Esophagus (tissue), 2 donors: ENCODE measurements around the gene CMKLR1. TPM values are rescaled to one million over a fixed set of nuclear protein-coding genes. Genes with fewer than 3 reads are reported as not detected.

ENCODE experiments used
- H3K27ac ChIP-seq, 2 donors: one replicate each; pipeline ENCODE4 v1.5.1; 2013; ENCODE audit warnings: low read depth in 2 of 2, mild to moderate bottlenecking in 2 of 2, inconsistent platforms in 1 of 2, low read length in 1 of 2, moderate library complexity in 1 of 2
- H3K27me3 ChIP-seq, 2 donors: one replicate each; pipeline ENCODE4 v1.6.1; 2013; ENCODE audit warnings: low read length in 2 of 2, control low read depth in 1 of 2, mild to moderate bottlenecking in 1 of 2; ENCODE audit not compliant: insufficient read depth in 2 of 2, control insufficient read depth in 1 of 2
- H3K36me3 ChIP-seq, 2 donors: one replicate each; pipeline ENCODE4 v1.6.1; 2013; ENCODE audit warnings: low read length in 1 of 2; ENCODE audit not compliant: control insufficient read depth in 2 of 2, insufficient read depth in 2 of 2
- H3K4me1 ChIP-seq, 2 donors: one replicate each; pipeline ENCODE4 v1.6.1; 2013; ENCODE audit warnings: low read length in 1 of 2; ENCODE audit not compliant: control insufficient read depth in 2 of 2, insufficient read depth in 2 of 2
- H3K4me3 ChIP-seq, 2 donors: one replicate each; pipeline ENCODE4 v1.5.1; 2013; ENCODE audit warnings: low read length in 2 of 2, mild to moderate bottlenecking in 2 of 2, low read depth in 1 of 2, moderate library complexity in 1 of 2
- H3K9me3 ChIP-seq, 2 donors: one replicate each; pipeline ENCODE4 v1.6.1; 2013; ENCODE audit warnings: mild to moderate bottlenecking in 2 of 2, low read depth in 1 of 2, low read length in 1 of 2, moderate library complexity in 1 of 2; ENCODE audit not compliant: control insufficient read depth in 2 of 2, insufficient read depth in 1 of 2
- WGBS, 2 donors: extraction: QIAGEN DNeasy Blood & Tissue Kit; methylation state at CpG; one replicate each; pipeline ENCODE4 v1.1.7; 2013; 5-methylcytosine and 5-hydroxymethylcytosine counted together
- polyA plus RNA-seq, 2 donors: library from polyadenylated mRNA; stranded (reverse); fragments of 200-250 nt; gene quantifications; one replicate each; pipeline ENCODE4 v1.2.3, GENCODE V29; 2013
- donor health status: healthy with polysubstance abuse.
- donor health status: Bipolar disorder and iron deficiency.

Gene CMKLR1
- polyA plus RNA-seq, 2 donors = 0.24 to 0.45 TPM

- no peak overlapping the region for H3K4me3 ChIP-seq
- no peaks in the 10 kb centered on the region for H3K27me3 ChIP-seq
- H3K36me3 ChIP-seq = no peaks in the 10 kb centered on the region
- H3K9me3 ChIP-seq = no peaks in the 10 kb centered on the region
- 87 to 88% methylated on average over 3 of the region's 3 CpGs for WGBS, 2 donors
- peaks cover 0 to 2% of the 10 kb centered on the region in 2 donors for H3K4me1 ChIP-seq
- H3K27ac ChIP-seq = no peak overlapping the region
These were observed 25.8 kb upstream of the CMKLR1 start for GRCh38 chr12:108364879-108365278.

GRCh38 chr12:108363565-108363964 is 24.5 kb upstream of the CMKLR1 start:
- Histone ChIP-seq H3K27me3 (no peaks in the 10 kb centered on the region), H3K27ac (no peak overlapping the region), H3K36me3 (no peaks in the 10 kb centered on the region), H3K4me3 (no peak overlapping the region), H3K4me1 (peaks cover 0 to 2% of the 10 kb centered on the region in 2 donors), H3K9me3 (no peaks in the 10 kb centered on the region)
- 94 to 95% methylated on average over 1 of the region's 1 CpG for WGBS, 2 donors

- no peaks in the 10 kb centered on the region for H3K36me3 ChIP-seq
- H3K27ac ChIP-seq = no peak overlapping the region
- WGBS, 2 donors = 88% methylated on average over 11 of the region's 11 CpGs
- no peaks in the 10 kb centered on the region for H3K9me3 ChIP-seq
- no peak overlapping the region for H3K4me3 ChIP-seq
- H3K27me3 ChIP-seq = no peaks in the 10 kb centered on the region
- H3K4me1 ChIP-seq = peaks cover 0 to 2% of the 10 kb centered on the region in 2 donors
These were observed 24.1 kb upstream of the CMKLR1 start for GRCh38 chr12:108363165-108363564.

DNA sequence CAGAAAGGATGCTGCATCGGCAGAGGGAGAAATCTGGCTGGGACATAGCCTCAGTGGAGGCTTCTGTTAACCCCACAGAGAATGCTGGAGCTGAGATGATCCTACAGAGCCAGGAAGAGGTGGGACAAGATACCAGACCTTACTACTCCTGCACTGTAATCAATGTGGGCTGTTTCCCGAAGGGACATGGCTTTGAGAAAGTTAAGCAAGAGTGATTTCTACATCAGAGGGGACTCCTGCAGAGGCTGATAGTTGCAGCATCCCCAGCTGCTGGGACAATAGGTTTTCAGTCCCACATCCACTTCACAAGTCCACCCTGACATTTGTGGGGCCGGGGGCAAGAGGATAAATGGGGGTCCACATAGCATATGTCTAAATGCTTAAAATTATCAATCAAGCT is 22.5 kb upstream of the CMKLR1 start:
- Histone ChIP-seq H3K27ac (no peak overlapping the region), H3K27me3 (no peaks in the 10 kb centered on the region), H3K36me3 (no peaks in the 10 kb centered on the region), H3K9me3 (no peaks in the 10 kb centered on the region), H3K4me1 (peaks cover 0 to 2% of the 10 kb centered on the region in 2 donors), H3K4me3 (no peak overlapping the region)
- 69 to 70% methylated on average over 3 of the region's 3 CpGs for WGBS, 2 donors

DNA sequence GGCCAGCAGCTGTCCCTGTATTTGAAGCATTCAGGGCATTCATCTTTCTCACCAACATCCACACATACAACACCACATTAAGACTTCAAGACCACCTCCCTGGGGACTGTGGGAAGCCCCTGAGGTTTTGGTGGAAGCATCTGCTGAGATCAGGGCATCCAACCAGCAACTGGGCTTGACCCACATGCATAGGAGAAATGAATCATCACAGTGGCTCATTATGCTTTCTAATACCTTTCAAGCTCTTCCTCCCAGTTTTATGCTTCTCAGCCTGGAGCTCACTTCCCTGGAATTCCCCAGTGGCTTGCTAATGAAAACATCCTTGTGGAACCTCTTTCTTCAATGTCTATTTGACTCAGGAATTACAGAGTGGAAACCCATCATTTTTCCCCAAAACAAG is 21.4 kb upstream of the CMKLR1 start:
- Histone ChIP-seq H3K4me3 (no peak overlapping the region), H3K36me3 (no peaks in the 10 kb centered on the region), H3K27me3 (no peaks in the 10 kb centered on the region), H3K4me1 (peaks cover 0 to 2% of the 10 kb centered on the region in 2 donors), H3K9me3 (no peaks in the 10 kb centered on the region), H3K27ac (no peak overlapping the region)

- Histone ChIP-seq H3K27me3 (no peaks in the 10 kb centered on the region), H3K27ac (no peak overlapping the region), H3K9me3 (no peaks in the 10 kb centered on the region), H3K4me3 (no peak overlapping the region), H3K36me3 (no peaks in the 10 kb centered on the region), H3K4me1 (peaks cover 0 to 2% of the 10 kb centered on the region in 2 donors)
These were observed 20.9 kb upstream of the CMKLR1 start for GRCh38 chr12:108360057-108360456.

DNA sequence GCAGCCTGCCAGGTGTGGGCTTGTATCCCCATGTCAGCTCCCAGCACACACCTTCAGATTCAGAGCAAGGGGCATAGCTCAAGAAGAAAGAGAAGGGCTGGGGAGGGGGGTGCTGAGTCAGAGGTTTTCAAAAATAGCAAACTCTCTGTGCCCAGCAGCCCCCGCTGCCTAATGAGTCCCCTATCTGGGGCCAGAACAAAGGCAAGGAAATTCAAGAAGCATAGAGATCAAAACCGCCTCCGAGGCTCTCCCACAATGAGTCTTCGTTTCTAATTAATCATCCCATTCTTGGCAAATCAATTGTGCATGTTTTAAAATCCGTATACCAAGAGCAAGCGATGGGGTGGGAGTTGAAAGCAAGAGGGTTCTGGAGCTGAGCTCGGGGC is 19.5 kb upstream of the CMKLR1 start:
- Histone ChIP-seq H3K27me3 (no peaks in the 10 kb centered on the region), H3K36me3 (no peaks in the 10 kb centered on the region), H3K4me3 (no peak overlapping the region), H3K27ac (no peak overlapping the region), H3K9me3 (no peaks in the 10 kb centered on the region), H3K4me1 (peaks cover 0 to 2% of the 10 kb centered on the region in 2 donors)
- 38 to 40% methylated on average over 7 of the region's 7 CpGs for WGBS, 2 donors

DNA sequence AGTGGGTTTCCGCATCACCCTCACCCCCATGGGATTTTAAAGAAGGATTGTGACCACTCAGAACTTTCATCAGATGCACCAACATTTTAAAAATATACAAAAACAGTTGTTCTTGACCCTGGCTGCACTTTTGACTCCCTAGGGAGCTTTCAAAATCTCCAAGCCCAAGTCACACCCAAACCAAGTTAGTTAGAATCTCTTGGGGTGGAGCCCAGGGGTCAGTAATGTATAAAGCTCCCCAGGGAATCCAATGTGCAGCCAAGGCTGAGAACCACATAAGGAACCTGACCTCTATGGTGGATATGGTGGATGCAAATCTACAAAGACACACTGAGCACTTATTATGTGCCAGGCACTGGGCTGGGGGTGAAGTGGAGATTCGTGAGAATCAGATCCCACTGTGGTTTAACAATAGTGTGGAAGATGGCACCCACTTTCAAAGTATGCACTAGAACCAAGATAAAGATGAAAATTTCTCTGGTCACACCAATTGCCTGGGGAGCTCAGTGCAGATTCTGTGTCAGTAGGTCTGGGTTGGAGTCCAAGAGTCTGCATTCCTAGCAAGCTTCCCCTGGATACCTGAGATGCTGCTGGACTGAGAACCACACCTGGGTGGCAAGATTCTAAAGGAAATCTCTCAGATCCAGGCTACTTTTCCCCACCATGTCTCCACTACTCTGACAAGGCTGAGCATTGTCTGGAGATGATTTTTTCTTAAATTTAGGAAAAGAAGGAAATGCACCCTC is 18.9 kb upstream of the CMKLR1 start:
- H3K4me3 ChIP-seq = no peak overlapping the region
- H3K27ac ChIP-seq = no peak overlapping the region
- H3K4me1 ChIP-seq = no peaks in the 10 kb centered on the region
- 85 to 95% methylated on average over 2 of the region's 2 CpGs for WGBS, 2 donors
- no peaks in the 10 kb centered on the region for H3K27me3 ChIP-seq
- H3K9me3 ChIP-seq = no peaks in the 10 kb centered on the region
- no peaks in the 10 kb centered on the region for H3K36me3 ChIP-seq

DNA sequence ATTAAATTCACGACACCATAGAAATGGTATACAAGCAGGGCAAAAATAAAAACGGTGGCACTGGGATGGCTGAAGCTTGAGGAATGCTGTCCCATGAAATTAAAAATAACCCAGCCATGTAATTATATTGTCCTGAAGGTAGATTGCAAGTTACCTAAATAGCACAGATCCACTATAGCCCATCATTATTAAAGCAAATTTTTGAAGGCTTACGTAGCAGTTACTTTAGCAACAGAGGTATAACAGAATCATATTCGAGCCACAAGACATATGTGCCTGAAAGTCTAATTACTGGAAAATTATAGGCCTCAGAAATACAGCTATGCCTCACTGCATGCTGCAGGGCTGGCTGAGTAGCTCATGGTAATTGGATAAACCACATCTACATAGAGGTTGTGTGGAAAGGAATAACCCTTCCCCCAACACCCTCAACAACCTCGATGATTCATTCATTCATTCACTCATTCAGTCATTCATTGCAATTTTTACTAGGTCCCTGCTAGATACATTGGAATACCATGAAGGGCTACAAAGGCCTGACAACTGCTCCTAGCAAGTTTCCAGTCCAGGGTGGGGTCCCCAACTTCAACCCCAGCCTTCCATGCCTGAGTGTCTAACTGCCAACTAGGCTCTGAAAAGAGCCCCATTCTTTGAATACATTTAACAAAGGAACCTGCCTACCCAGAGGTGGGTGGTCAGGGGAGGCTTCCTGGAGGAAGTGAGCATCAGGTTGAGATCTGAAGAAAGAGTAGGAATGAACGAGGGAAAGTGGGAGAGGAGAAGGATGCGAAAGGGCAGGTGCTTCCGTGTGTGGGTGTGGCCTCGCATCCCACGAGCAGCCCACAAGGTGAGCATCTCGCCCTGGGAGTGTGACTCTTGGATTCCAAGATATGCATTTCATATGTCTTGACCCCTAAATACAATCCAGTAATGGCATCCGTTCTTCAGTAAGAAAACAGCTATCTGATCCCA is 18.0 kb upstream of the CMKLR1 start:
- Histone ChIP-seq H3K4me1 (no peaks in the 10 kb centered on the region), H3K4me3 (no peak overlapping the region), H3K9me3 (no peaks in the 10 kb centered on the region), H3K27me3 (no peaks in the 10 kb centered on the region), H3K36me3 (no peaks in the 10 kb centered on the region), H3K27ac (no peak overlapping the region)
- WGBS, 2 donors = 83 to 84% methylated on average over 12 of the region's 12 CpGs
